HepG2 (cell line): ENCODE results near the gene GRIK5. TPM values are rescaled to one million over a fixed set of nuclear protein-coding genes. Genes with fewer than 3 reads are reported as not detected.

ENCODE experiments used
- ATAC-seq: fragments of 200-7000 bp; cut with Tn5 transposase; 3 replicates; pipeline ENCODE4 v1.9.1; 2020; ENCODE audit warnings: mild to moderate bottlenecking, moderate library complexity
- BruUV-seq: library from RNA; stranded (reverse); fragments of 400-500 nt; replicated peaks from 2 replicates; lab custom pipeline; 2021; lab: Mats Ljungman, UMichigan
- CTCF ChIA-PET: fragments of 300-600 bp; formaldehyde crosslinking; extraction: SDS; loops from one replicate; lab custom pipeline; 2021; ENCODE audit warnings: low total read pairs, inconsistent platforms, low intra/inter-chr PET ratio; lab: Yijun Ruan, JAX
- POLR2A ChIA-PET: fragments of 350-600 bp; sonication (Branson Sonifier 250); formaldehyde crosslinking; loops from one replicate; lab custom pipeline; 2020; ENCODE audit warnings: antibody characterized with exemption, inconsistent platforms; lab: Yijun Ruan, JAX
- DNase-seq: peaks from one replicate; pipeline ENCODE4 v3.0.0-alpha.2; 2015; ENCODE audit warnings: low spot score
- FAIRE-seq: peaks from 3 replicates; lab custom pipeline; 2011; peaks lifted over from hg19 to GRCh38; lab: Jason Lieb, UNC
- H2AFZ ChIP-seq: one replicate; pipeline ENCODE4 v1.6.1; 2011; ENCODE audit warnings: low read length, inconsistent platforms
- H3K27ac ChIP-seq: fragments of 300-600 bp; 3 replicates; pipeline ENCODE4 v1.8.0; 2011; ENCODE audit warnings: mixed run types, mild to moderate bottlenecking, mixed read lengths, low read length, inconsistent platforms; ENCODE audit not compliant: insufficient read depth; ENCODE audit errors: extremely low read length
- H3K27me3 ChIP-seq, 2 experiments: fragments of 200-600 bp in 1 of 2; 2 replicates in 1 of 2; 3 replicates in 1 of 2; pipeline versions ENCODE4 v1.6.0 to v1.8.0; 2011; ENCODE audit warnings: low read length in 2 of 2, mild to moderate bottlenecking in 2 of 2, moderate library complexity in 2 of 2, inconsistent platforms in 1 of 2; ENCODE audit not compliant: insufficient read depth in 2 of 2, control insufficient read depth in 1 of 2
- H3K36me3 ChIP-seq, 2 experiments: fragments of 200-600 bp in 1 of 2; replicated peaks in 1 of 2; 2 replicates in 1 of 2; 3 replicates in 1 of 2; pipeline versions ENCODE4 v1.5.1 to v1.8.0; 2011; ENCODE audit warnings: low read length in 2 of 2, inconsistent platforms in 1 of 2; ENCODE audit not compliant: insufficient read depth in 2 of 2, control insufficient read depth in 1 of 2
- H3K4me1 ChIP-seq: 2 replicates; pipeline ENCODE4 v1.5.1; 2012; ENCODE audit warnings: low read length, inconsistent platforms; ENCODE audit not compliant: insufficient read depth
- H3K4me2 ChIP-seq: 2 replicates; pipeline ENCODE4 v1.6.0; 2011; ENCODE audit warnings: low read depth, low read length, inconsistent platforms
- H3K4me3 ChIP-seq, 3 experiments: fragments of 200-600 bp in 1 of 3; sonication (generic), shearing (Covaris generic) in 1 of 3; replicated peaks in 1 of 3; 2 replicates each; pipeline ENCODE4 v1.5.1; 2011 to 2016; ENCODE audit warnings: low read length in 3 of 3, inconsistent platforms in 2 of 3, low read depth in 2 of 3, mild to moderate bottlenecking in 2 of 3, control low read depth in 1 of 3, mixed read lengths in 1 of 3; ENCODE audit not compliant: insufficient read depth in 1 of 3
- H3K79me2 ChIP-seq: one replicate; pipeline ENCODE4 v1.6.1; 2011; ENCODE audit warnings: low read length, inconsistent platforms; ENCODE audit not compliant: insufficient read depth
- H3K9ac ChIP-seq: 2 replicates; pipeline ENCODE4 v1.6.0; 2011; ENCODE audit warnings: mild to moderate bottlenecking, low read depth, low read length, inconsistent platforms; ENCODE audit not compliant: insufficient read depth
- H3K9me3 ChIP-seq: 2 replicates; pipeline ENCODE4 v1.5.1; 2012; ENCODE audit warnings: mild to moderate bottlenecking, low read length
- H4K20me1 ChIP-seq: 2 replicates; pipeline ENCODE4 v1.6.0; 2011; ENCODE audit warnings: inconsistent platforms, mild to moderate bottlenecking, low read length, moderate library complexity; ENCODE audit not compliant: insufficient read depth
- AHR ChIP-seq: IDR thresholded peaks from 2 replicates; pipeline ENCODE4 v1.6.1; 2018; ENCODE audit warnings: missing genetic modification reagents, missing compliant biosample characterization
- GABPB1 ChIP-seq: IDR thresholded peaks from 2 replicates; pipeline ENCODE4 v1.6.1; 2016; ENCODE audit warnings: mild to moderate bottlenecking, missing genetic modification reagents, moderate library complexity, missing compliant biosample characterization
- IKZF1 ChIP-seq: fragments of 450-650 bp; IDR thresholded peaks from 2 replicates; pipeline ENCODE4 v1.7.1; 2016
- LCORL ChIP-seq, 2 experiments: fragments of 450-650 bp in 1 of 2; sonication (generic) in 1 of 2; formaldehyde crosslinking in 1 of 2; IDR thresholded peaks; 2 replicates each; pipeline versions ENCODE4 v1.5.0 to v1.6.1; 2017 to 2020; ENCODE audit warnings: antibody characterized with exemption in 1 of 2, missing genetic modification reagents in 1 of 2
- PCBP1 ChIP-seq: fragments of 200-400 bp; formaldehyde crosslinking; IDR thresholded peaks from 2 replicates; pipeline ENCODE4 v1.6.1; 2017; ENCODE audit warnings: mild to moderate bottlenecking, low read depth, low read length, borderline replicate concordance
- RAD21 ChIP-seq: fragments of 450-650 bp; formaldehyde crosslinking; IDR thresholded peaks from 2 replicates; pipeline ENCODE4 v1.5.0; 2020; ENCODE audit warnings: mild to moderate bottlenecking
- XRCC5 ChIP-seq: fragments of 200-400 bp; formaldehyde crosslinking; optimal IDR thresholded peaks from 2 replicates; pipeline ENCODE3; 2017; ENCODE audit warnings: mild to moderate bottlenecking, low read length
- WGBS: methylation state at CpG from one replicate; pipeline ENCODE4 v1.1.6; 2017; ENCODE audit warnings: low lambda C conversion rate; 5-methylcytosine and 5-hydroxymethylcytosine counted together
- in situ Hi-C: cut with HindIII; loops from 2 replicates; pipeline ENCODE4 v1.10.0; 2017; ENCODE audit warnings: low pct_unique_long_range_greater_than_20kb; ENCODE audit not compliant: extremely low pct_ligation_motif_present
- intact Hi-C: fragments of 100-400 bp; cut with micrococcal nuclease; formaldehyde crosslinking; loops from one replicate; pipeline ENCODE4 v1.10.0; 2022; ENCODE audit not compliant: unreplicated experiment
- polyA plus RNA-seq, 8 experiments: library from polyadenylated mRNA; depleted of rRNA in 3 of 8; stranded (reverse) in 7 of 8; unstranded in 1 of 8; fragments of >200 nt; fragmentation: Illumina TruSeq in 4 of 8; extraction: Trizol in 4 of 8; gene quantifications; 2 replicates each; pipeline versions ENCODE4 v1.2.1 to v1.2.3, GENCODE V29; 2011 to 2016; ENCODE audit warnings: low read depth in 4 of 8, missing spikeins in 1 of 8, mixed read lengths in 1 of 8; ENCODE audit not compliant: insufficient read depth in 1 of 8
- total RNA-seq, 5 experiments: library from RNA; depleted of rRNA; stranded (reverse); fragments of >200 nt; fragmentation: Illumina TruSeq; extraction: Trizol; gene quantifications; 2 replicates each; pipeline ENCODE4 v1.2.3, GENCODE V29; 2016; ENCODE audit warnings: low read depth in 1 of 5
- TF ChIP-seq, protein P1 (sequence below): sonication (generic); formaldehyde crosslinking; IDR thresholded peaks from 2 replicates; pipeline ENCODE4 v1.4.0; 2020; ENCODE audit warnings: low read depth, missing genetic modification reagents
- TF ChIP-seq, protein P2 (sequence below): sonication (generic); formaldehyde crosslinking; IDR thresholded peaks from 2 replicates; pipeline ENCODE4 v1.5.0; 2020; ENCODE audit warnings: mild to moderate bottlenecking, missing genetic modification reagents, moderate library complexity
- TF ChIP-seq, protein P3 (sequence below): sonication (generic); formaldehyde crosslinking; IDR thresholded peaks from 2 replicates; pipeline ENCODE4 v1.5.1; 2020; ENCODE audit warnings: mild to moderate bottlenecking, moderate library complexity, missing genetic modification reagents
- TF ChIP-seq, protein P4 (sequence below): sonication (generic); formaldehyde crosslinking; IDR thresholded peaks from 2 replicates; pipeline ENCODE4 v1.9.0; 2022; ENCODE audit warnings: missing genetic modification reagents, mild to moderate bottlenecking, borderline replicate concordance
- TF ChIP-seq, protein P5 (sequence below): IDR thresholded peaks from 2 replicates; pipeline ENCODE4 v1.6.1; 2016; ENCODE audit warnings: mild to moderate bottlenecking, missing biosample characterization, missing genetic modification reagents

Gene GRIK5
- total and polyA plus RNA-seq, 2 of the 13 experiments (the other 11 are each of a cell fraction or from before 2014, with no cell fraction given), result not detected

DNA sequence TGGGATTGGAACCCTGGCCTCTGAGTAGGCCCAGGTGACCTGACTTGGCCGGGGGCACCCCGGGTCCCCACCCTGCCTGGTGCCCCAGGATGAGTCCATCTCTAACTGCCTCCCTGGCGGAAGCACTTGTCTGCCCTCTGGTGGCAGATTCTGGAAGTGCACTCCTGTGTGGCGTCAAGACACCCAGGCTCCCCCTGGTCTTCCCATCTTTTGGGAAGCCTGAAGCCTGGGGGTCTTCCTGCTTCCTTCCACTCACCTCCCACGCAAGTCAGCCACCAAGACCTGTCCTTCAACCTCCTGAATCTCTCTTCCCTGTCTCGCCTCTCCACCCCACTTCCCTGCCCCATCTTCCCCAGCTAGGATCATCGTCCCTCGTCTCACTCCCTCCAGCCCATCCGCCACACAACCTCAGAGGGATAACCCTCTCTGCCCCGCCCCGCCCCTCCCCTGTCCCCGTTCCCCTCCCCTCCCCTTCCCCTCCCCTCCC, 118.3 kb downstream of the GRIK5 start:
- H3K4me3 ChIP-seq, result no peak overlapping the region
- H3K4me1 ChIP-seq, result no peaks in the 10 kb centered on the region
- 10% methylated on average over 9 of the region's 12 CpGs for WGBS
- POLR2A ChIA-PET, result no interaction called here
- DNase-seq (peak; percentile 58), FAIRE-seq (peak; percentile 61), ATAC-seq (peak; percentile 87)
- no peaks in the 10 kb centered on the region for H3K9me3 ChIP-seq
- H3K9ac ChIP-seq, result no peak overlapping the region
- no peak overlapping the region for H2AFZ ChIP-seq
- H3K27ac ChIP-seq, result no peak overlapping the region
- H3K79me2 ChIP-seq, result no peaks in the 10 kb centered on the region
- H4K20me1 ChIP-seq, result no peaks in the 10 kb centered on the region
- no TSS peak for BruUV-seq
- 0 out of 2 replicates have a peak overlapping the region, but pooled peaks have one; percentile 12 for H3K4me2 ChIP-seq
- H3K27me3 ChIP-seq, result no peaks in the 10 kb centered on the region
- no peaks in the 10 kb centered on the region for H3K36me3 ChIP-seq
- intact Hi-C loops (loop anchor here (2.0 to 10.0 kb wide), 2 partner anchors 79 to 157 kb away; partner anchors contain the start of gene CEACAM3), in situ Hi-C loops (no loop called here)
- CTCF ChIA-PET, result interaction anchor here (1.5 to 1.9 kb wide), 2 partner anchors 64 to 79 kb away, joined by 7 to 14 read pairs; no protein-coding TSS in a partner anchor
- no peak for TF ChIP-seq LCORL (IDR thresholded peaks at IDR 0.05)
- no peak for TF ChIP-seq LCORL (CRISPR knock-in tag; IDR thresholded peaks at IDR 0.05)
- 0 out of 2 replicates have a peak, but pooled peaks have one; percentile 36 for TF ChIP-seq PCBP1
- TF ChIP-seq, protein P1, sequence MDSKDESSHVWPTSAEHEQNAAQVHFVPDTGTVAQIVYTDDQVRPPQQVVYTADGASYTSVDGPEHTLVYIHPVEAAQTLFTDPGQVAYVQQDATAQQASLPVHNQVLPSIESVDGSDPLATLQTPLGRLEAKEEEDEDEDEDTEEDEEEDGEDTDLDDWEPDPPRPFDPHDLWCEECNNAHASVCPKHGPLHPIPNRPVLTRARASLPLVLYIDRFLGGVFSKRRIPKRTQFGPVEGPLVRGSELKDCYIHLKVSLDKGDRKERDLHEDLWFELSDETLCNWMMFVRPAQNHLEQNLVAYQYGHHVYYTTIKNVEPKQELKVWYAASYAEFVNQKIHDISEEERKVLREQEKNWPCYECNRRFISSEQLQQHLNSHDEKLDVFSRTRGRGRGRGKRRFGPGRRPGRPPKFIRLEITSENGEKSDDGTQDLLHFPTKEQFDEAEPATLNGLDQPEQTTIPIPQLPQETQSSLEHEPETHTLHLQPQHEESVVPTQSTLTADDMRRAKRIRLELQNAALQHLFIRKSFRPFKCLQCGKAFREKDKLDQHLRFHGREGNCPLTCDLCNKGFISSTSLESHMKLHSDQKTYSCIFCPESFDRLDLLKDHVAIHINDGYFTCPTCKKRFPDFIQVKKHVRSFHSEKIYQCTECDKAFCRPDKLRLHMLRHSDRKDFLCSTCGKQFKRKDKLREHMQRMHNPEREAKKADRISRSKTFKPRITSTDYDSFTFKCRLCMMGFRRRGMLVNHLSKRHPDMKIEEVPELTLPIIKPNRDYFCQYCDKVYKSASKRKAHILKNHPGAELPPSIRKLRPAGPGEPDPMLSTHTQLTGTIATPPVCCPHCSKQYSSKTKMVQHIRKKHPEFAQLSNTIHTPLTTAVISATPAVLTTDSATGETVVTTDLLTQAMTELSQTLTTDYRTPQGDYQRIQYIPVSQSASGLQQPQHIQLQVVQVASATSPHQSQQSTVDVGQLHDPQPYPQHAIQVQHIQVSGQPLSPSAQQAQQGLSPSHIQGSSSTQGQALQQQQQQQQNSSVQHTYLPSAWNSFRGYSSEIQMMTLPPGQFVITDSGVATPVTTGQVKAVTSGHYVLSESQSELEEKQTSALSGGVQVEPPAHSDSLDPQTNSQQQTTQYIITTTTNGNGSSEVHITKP (CRISPR knock-in tag), result 0 out of 2 replicates have a peak, but pooled peaks have one; percentile 18
- TF ChIP-seq, protein P2, sequence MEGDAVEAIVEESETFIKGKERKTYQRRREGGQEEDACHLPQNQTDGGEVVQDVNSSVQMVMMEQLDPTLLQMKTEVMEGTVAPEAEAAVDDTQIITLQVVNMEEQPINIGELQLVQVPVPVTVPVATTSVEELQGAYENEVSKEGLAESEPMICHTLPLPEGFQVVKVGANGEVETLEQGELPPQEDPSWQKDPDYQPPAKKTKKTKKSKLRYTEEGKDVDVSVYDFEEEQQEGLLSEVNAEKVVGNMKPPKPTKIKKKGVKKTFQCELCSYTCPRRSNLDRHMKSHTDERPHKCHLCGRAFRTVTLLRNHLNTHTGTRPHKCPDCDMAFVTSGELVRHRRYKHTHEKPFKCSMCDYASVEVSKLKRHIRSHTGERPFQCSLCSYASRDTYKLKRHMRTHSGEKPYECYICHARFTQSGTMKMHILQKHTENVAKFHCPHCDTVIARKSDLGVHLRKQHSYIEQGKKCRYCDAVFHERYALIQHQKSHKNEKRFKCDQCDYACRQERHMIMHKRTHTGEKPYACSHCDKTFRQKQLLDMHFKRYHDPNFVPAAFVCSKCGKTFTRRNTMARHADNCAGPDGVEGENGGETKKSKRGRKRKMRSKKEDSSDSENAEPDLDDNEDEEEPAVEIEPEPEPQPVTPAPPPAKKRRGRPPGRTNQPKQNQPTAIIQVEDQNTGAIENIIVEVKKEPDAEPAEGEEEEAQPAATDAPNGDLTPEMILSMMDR, result peak; percentile 93
- TF ChIP-seq XRCC5, result peak; percentile 74
- peak; percentile 49; the same call in 1 of the 2 replicates for TF ChIP-seq GABPB1
- peak; percentile 53; the same call in 1 of the 2 replicates for TF ChIP-seq AHR (CRISPR knock-in tag)
- peak; percentile 81 for TF ChIP-seq RAD21 (CRISPR knock-in tag)
- TF ChIP-seq, protein P3, sequence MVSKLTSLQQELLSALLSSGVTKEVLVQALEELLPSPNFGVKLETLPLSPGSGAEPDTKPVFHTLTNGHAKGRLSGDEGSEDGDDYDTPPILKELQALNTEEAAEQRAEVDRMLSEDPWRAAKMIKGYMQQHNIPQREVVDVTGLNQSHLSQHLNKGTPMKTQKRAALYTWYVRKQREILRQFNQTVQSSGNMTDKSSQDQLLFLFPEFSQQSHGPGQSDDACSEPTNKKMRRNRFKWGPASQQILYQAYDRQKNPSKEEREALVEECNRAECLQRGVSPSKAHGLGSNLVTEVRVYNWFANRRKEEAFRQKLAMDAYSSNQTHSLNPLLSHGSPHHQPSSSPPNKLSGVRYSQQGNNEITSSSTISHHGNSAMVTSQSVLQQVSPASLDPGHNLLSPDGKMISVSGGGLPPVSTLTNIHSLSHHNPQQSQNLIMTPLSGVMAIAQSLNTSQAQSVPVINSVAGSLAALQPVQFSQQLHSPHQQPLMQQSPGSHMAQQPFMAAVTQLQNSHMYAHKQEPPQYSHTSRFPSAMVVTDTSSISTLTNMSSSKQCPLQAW (CRISPR knock-in tag), result peak; percentile 60; the same call in 1 of the 2 replicates
- no peak for TF ChIP-seq IKZF1
- TF ChIP-seq, protein P4, sequence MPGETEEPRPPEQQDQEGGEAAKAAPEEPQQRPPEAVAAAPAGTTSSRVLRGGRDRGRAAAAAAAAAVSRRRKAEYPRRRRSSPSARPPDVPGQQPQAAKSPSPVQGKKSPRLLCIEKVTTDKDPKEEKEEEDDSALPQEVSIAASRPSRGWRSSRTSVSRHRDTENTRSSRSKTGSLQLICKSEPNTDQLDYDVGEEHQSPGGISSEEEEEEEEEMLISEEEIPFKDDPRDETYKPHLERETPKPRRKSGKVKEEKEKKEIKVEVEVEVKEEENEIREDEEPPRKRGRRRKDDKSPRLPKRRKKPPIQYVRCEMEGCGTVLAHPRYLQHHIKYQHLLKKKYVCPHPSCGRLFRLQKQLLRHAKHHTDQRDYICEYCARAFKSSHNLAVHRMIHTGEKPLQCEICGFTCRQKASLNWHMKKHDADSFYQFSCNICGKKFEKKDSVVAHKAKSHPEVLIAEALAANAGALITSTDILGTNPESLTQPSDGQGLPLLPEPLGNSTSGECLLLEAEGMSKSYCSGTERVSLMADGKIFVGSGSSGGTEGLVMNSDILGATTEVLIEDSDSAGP, result peak; percentile 29; the same call in 1 of the 2 replicates
- TF ChIP-seq, protein P5, sequence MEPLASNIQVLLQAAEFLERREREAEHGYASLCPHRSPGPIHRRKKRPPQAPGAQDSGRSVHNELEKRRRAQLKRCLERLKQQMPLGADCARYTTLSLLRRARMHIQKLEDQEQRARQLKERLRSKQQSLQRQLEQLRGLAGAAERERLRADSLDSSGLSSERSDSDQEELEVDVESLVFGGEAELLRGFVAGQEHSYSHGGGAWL, result 0 out of 2 replicates have a peak, but pooled peaks have one; percentile 41
